K562 (cell line): ENCODE measurements around the gene RGS17. TPM values are rescaled to one million over a fixed set of nuclear protein-coding genes. Genes with fewer than 3 reads are reported as not detected.

ENCODE experiments used
- CC2D1A ChIP-seq: fragments of 450-650 bp; IDR thresholded peaks from 2 replicates; pipeline ENCODE4 v1.6.1; 2017; ENCODE audit warnings: mild to moderate bottlenecking
- E2F3 ChIP-seq: fragments of 250-450 bp; sonication (Bioruptor Pico); IDR thresholded peaks from 2 replicates; pipeline ENCODE4 v1.4.0; 2020; ENCODE audit warnings: mild to moderate bottlenecking
- ETV1 ChIP-seq: fragments of 450-650 bp; conservative IDR thresholded peaks from 2 replicates; pipeline ENCODE4 v1.6.1; 2016; ENCODE audit warnings: missing genetic modification characterization, control low read depth, low read depth, missing compliant biosample characterization
- GABPB1 ChIP-seq: sonication (generic); formaldehyde crosslinking; IDR thresholded peaks from 2 replicates; pipeline ENCODE4 v1.8.0; 2022; ENCODE audit warnings: mild to moderate bottlenecking, missing genetic modification reagents
- HMG20A ChIP-seq: fragments of 450-650 bp; formaldehyde crosslinking; conservative IDR thresholded peaks from 2 replicates; pipeline ENCODE4 v1.4.0; 2020; ENCODE audit warnings: mild to moderate bottlenecking, mixed read lengths
- JUNB ChIP-seq: fragments of 450-650 bp; formaldehyde crosslinking; conservative IDR thresholded peaks from 2 replicates; pipeline ENCODE4 v1.4.0; 2020; ENCODE audit warnings: mild to moderate bottlenecking
- MAFF ChIP-seq: IDR thresholded peaks from 2 replicates; pipeline ENCODE4 v1.6.1; 2012; ENCODE audit warnings: low read length, improper control_type of control experiment
- PHF20 ChIP-seq: fragments of 450-650 bp; IDR thresholded peaks from 2 replicates; pipeline ENCODE4 v1.6.1; 2018; ENCODE audit not compliant: partially characterized antibody
- PML ChIP-seq: IDR thresholded peaks from 2 replicates; pipeline ENCODE4 v1.6.1; 2012; ENCODE audit warnings: low read length, inconsistent platforms
- POLR2AphosphoS5 ChIP-seq: IDR thresholded peaks from 2 replicates; pipeline ENCODE4 v1.6.1; 2011; ENCODE audit warnings: mild to moderate bottlenecking, low read depth, low read length, moderate library complexity; ENCODE audit not compliant: control insufficient read depth, insufficient read depth
- RAD51 ChIP-seq: fragments of 450-650 bp; IDR thresholded peaks from 2 replicates; pipeline ENCODE4 v1.7.1; 2016; ENCODE audit warnings: low read depth, mild to moderate bottlenecking, borderline replicate concordance
- SNRNP70 ChIP-seq: fragments of 200-400 bp; formaldehyde crosslinking; optimal IDR thresholded peaks from 2 replicates; pipeline ENCODE3; 2017; ENCODE audit warnings: low read depth, low read length
- TBL1XR1 ChIP-seq, 2 experiments: IDR thresholded peaks; 2 replicates each; pipeline ENCODE4 v1.6.1; 2012; ENCODE audit warnings: improper control_type of control experiment in 2 of 2, low read length in 2 of 2, mild to moderate bottlenecking in 1 of 2
- TCF7 ChIP-seq: sonication (generic); IDR thresholded peaks from 2 replicates; pipeline ENCODE4 v1.6.1; 2016; ENCODE audit warnings: antibody characterized with exemption, borderline replicate concordance
- TOE1 ChIP-seq, 2 experiments: fragments of 450-650 bp in 1 of 2; sonication (generic) in 1 of 2; formaldehyde crosslinking in 1 of 2; IDR thresholded peaks; 2 replicates each; pipeline versions ENCODE4 v1.7.1 to v1.8.0; 2016 to 2022; ENCODE audit warnings: borderline replicate concordance in 2 of 2, mild to moderate bottlenecking in 2 of 2, antibody characterized with exemption in 1 of 2, inconsistent platforms in 1 of 2, low read depth in 1 of 2, missing genetic modification reagents in 1 of 2, moderate library complexity in 1 of 2
- YBX1 ChIP-seq: fragments of 450-650 bp; IDR thresholded peaks from 2 replicates; pipeline ENCODE4 v1.7.1; 2016; ENCODE audit warnings: mild to moderate bottlenecking
- ZBTB8A ChIP-seq: fragments of 450-650 bp; IDR thresholded peaks from 2 replicates; pipeline ENCODE4 v1.6.1; 2018; ENCODE audit warnings: mild to moderate bottlenecking, moderate library complexity; ENCODE audit not compliant: partially characterized antibody
- ZNF274 ChIP-seq: IDR thresholded peaks from 2 replicates; pipeline ENCODE4 v1.6.1; 2011; ENCODE audit warnings: low read depth, mild to moderate bottlenecking, low read length, moderate library complexity, borderline replicate concordance
- ZNF384 ChIP-seq: IDR thresholded peaks from 2 replicates; pipeline ENCODE4 v1.6.1; 2012; ENCODE audit warnings: low read depth, low read length, improper control_type of control experiment
- ZNF444 ChIP-seq: fragments of 250-450 bp; sonication (Bioruptor Pico); IDR thresholded peaks from 2 replicates; pipeline ENCODE4 v1.4.0; 2020; ENCODE audit warnings: mild to moderate bottlenecking, moderate library complexity
- ZNF76 ChIP-seq: fragments of 250-450 bp; sonication (Bioruptor Pico); IDR thresholded peaks from 2 replicates; pipeline ENCODE4 v1.4.0; 2020; ENCODE audit warnings: mild to moderate bottlenecking, moderate library complexity, borderline replicate concordance
- polyA plus RNA-seq, 8 experiments: library from polyadenylated mRNA; depleted of rRNA in 4 of 8; stranded (reverse) in 5 of 8; unstranded in 3 of 8; fragments of >200 nt; fragmentation: Nextera tagmentation in 2 of 8; fragmentation: Illumina TruSeq in 1 of 8; extraction: Ambion mirVana in 2 of 8; extraction: Trizol in 1 of 8; gene quantifications; 2 replicates each; pipeline versions ENCODE4 v1.2.1 to v1.2.3, GENCODE V29; 2011 to 2014; ENCODE audit warnings: inconsistent platforms in 1 of 8, missing spikeins in 1 of 8
- total RNA-seq, 7 experiments: library from RNA; depleted of rRNA in 6 of 7; stranded (reverse); fragments of >200 nt in 6 of 7; fragmentation: Illumina TruSeq in 2 of 7; extraction: Trizol in 2 of 7; gene quantifications; 2 replicates each; pipeline versions ENCODE4 v1.2.1 to v1.2.3, GENCODE V29; 2011 to 2021; ENCODE audit warnings: low replicate concordance in 1 of 7
- TF ChIP-seq, protein P1 (sequence below): fragments of 450-650 bp; formaldehyde crosslinking; IDR thresholded peaks from 2 replicates; pipeline ENCODE4 v1.4.0; 2020; ENCODE audit warnings: mild to moderate bottlenecking, mixed read lengths
- TF ChIP-seq, protein P2 (sequence below): fragments of 250-450 bp; sonication (Bioruptor Pico); IDR thresholded peaks from 2 replicates; pipeline ENCODE4 v1.8.0; 2021; ENCODE audit warnings: borderline replicate concordance, mild to moderate bottlenecking, moderate library complexity; ENCODE audit not compliant: poor library complexity, severe bottlenecking
- TF ChIP-seq, protein P3 (sequence below): fragments of 450-650 bp; formaldehyde crosslinking; IDR thresholded peaks from 2 replicates; pipeline ENCODE4 v1.4.0; 2022; ENCODE audit warnings: mild to moderate bottlenecking, moderate library complexity

Gene RGS17
- total and polyA plus RNA-seq, 9 of the 15 experiments (the other 6 are each of a cell fraction or from before 2014, with no cell fraction given): 0.01 to 0.14 (median 0.08) TPM; not detected in 6

DNA sequence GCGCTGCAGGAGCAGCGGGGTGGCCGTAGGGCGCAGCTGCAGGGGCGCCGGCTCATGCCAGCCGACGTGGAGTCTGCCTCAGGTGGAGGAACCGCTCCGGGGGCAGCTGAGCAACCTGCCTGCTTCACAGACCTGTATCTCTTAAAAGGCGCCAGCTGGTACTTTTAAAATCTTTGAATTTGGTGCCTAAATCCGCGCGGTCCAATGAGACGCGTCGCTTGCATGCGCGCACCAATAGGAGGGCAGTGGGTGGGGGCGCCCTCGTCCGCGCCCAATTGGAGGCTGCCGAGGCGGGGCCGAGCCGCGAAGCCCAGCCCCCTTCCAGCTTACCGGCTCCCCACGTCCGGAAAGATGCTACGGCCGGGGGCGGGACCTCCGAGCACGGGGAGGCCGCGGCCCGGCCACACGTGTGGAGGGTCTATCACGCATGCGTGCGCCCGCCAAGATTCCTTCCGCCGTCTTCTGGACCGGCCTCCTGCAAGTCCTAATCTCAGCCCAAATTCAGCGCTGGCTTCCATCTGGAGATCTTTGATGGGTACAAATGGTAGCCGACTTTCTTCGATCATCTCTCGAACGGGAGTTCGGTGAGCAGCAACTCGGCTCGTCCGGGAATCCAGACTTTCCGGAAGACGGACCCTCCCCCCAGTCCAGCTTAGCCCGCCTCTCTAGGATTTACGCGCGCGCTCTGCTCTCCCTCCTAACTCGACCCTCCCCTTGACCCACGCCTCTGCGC is 148.0 kb downstream of the RGS17 start, which contains the start of gene FBXO5 (continued):
- TF ChIP-seq, protein P1, sequence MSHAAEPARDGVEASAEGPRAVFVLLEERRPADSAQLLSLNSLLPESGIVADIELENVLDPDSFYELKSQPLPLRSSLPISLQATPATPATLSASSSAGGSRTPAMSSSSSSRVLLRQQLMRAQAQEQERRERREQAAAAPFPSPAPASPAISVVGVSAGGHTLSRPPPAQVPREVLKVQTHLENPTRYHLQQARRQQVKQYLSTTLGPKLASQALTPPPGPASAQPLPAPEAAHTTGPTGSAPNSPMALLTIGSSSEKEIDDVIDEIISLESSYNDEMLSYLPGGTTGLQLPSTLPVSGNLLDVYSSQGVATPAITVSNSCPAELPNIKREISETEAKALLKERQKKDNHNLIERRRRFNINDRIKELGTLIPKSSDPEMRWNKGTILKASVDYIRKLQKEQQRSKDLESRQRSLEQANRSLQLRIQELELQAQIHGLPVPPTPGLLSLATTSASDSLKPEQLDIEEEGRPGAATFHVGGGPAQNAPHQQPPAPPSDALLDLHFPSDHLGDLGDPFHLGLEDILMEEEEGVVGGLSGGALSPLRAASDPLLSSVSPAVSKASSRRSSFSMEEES: no peak
- TF ChIP-seq ZBTB8A (no peak), ZNF384 (no peak; the same call in 1 of the 2 replicates), E2F3 (peak; percentile 97), ZNF76 (CRISPR knock-in tag) (0 out of 2 replicates have a peak, but pooled peaks have one; percentile 39), TBL1XR1 (IDR thresholded peaks at IDR 0.05; ENCODE audit: low read length in 2 of 2) (no peak), CC2D1A (peak; percentile 80; the same call in 1 of the 2 replicates), JUNB (CRISPR knock-in tag) (no peak), HMG20A (CRISPR knock-in tag) (no peak), TCF7 (no peak; the same call in 1 of the 2 replicates), YBX1 (no peak), PML (peak; percentile 66), ZNF444 (CRISPR knock-in tag) (0 out of 2 replicates have a peak, but pooled peaks have one; percentile 17), MAFF (no peak), RAD51 (no peak), POLR2AphosphoS5 (peak; percentile 86), GABPB1 (CRISPR knock-in tag) (peak; percentile 7; the same call in 1 of the 2 replicates), ZNF274 (no peak; the same call in 1 of the 2 replicates), SNRNP70 (no peak), PHF20 (peak; percentile 40), ETV1 (tag) (peak; percentile 48; the same call in 1 of the 2 replicates), TOE1 (IDR thresholded peaks at IDR 0.05; ENCODE audit: borderline replicate concordance) (no peak), TOE1 (CRISPR knock-in tag; IDR thresholded peaks at IDR 0.05; ENCODE audit: borderline replicate concordance, low read depth) (no peak)
- TF ChIP-seq, protein P2, sequence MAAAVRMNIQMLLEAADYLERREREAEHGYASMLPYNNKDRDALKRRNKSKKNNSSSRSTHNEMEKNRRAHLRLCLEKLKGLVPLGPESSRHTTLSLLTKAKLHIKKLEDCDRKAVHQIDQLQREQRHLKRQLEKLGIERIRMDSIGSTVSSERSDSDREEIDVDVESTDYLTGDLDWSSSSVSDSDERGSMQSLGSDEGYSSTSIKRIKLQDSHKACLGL (CRISPR knock-in tag): peak; percentile 76
- TF ChIP-seq, protein P3, sequence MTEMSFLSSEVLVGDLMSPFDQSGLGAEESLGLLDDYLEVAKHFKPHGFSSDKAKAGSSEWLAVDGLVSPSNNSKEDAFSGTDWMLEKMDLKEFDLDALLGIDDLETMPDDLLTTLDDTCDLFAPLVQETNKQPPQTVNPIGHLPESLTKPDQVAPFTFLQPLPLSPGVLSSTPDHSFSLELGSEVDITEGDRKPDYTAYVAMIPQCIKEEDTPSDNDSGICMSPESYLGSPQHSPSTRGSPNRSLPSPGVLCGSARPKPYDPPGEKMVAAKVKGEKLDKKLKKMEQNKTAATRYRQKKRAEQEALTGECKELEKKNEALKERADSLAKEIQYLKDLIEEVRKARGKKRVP: peak; percentile 50; the same call in 1 of the 2 replicates
